ENCODE data around the gene CLDN2.
"Not testable (repeated sequence)": the region's sequence is repeated elsewhere in the genome, so short reads cannot be mapped to it uniquely, and the experiment has no call there.

Gene CLDN2

GRCh38 chrX:106963111-106963510 is 42.9 kb downstream of the CLDN2 start:
- no peak for DNase-seq (ENCODE audit: low spot score)

GRCh38 chrX:106964290-106964689 is 44.1 kb downstream of the CLDN2 start:
- DNase-seq (ENCODE audit: low spot score) = no peak

- not testable (repeated sequence) for DNase-seq (ENCODE audit: low spot score)
These were observed 46.3 kb downstream of the CLDN2 start for GRCh38 chrX:106966547-106966946.

- DNase-seq (ENCODE audit: low spot score) = no peak
These were observed 52.7 kb downstream of the CLDN2 start for GRCh38 chrX:106972896-106973295.

- no peak for DNase-seq (ENCODE audit: low spot score)
These were observed 53.4 kb downstream of the CLDN2 start for GRCh38 chrX:106973433-106974149.

GRCh38 chrX:106976416-106976815 is 56.2 kb downstream of the CLDN2 start:
- DNase-seq (ENCODE audit: low spot score) = no peak
